CD14-positive monocyte (primary cell): ENCODE measurements around the gene TTLL12. TPM values are rescaled to one million over a fixed set of nuclear protein-coding genes. Genes with fewer than 3 reads are reported as not detected.

ENCODE experiments used
- DNase-seq, 3 donors: peaks; one replicate each; pipeline ENCODE4 v3.0.0-alpha.2; 2011 to 2022
- H2AFZ ChIP-seq: 2 replicates; pipeline ENCODE4 v1.6.0; 2012; ENCODE audit warnings: mild to moderate bottlenecking, low read depth, low read length, inconsistent platforms; ENCODE audit not compliant: insufficient read depth, poor library complexity, severe bottlenecking
- H3K27ac ChIP-seq, 2 donors: 1 replicate in 1 of 2; 2 replicates in 1 of 2; pipeline ENCODE4 v1.5.1; 2012 to 2013; ENCODE audit warnings: low read length in 2 of 2, control low read depth in 1 of 2, inconsistent platforms in 1 of 2, low read depth in 1 of 2, mild to moderate bottlenecking in 1 of 2
- H3K27me3 ChIP-seq, 2 donors: one replicate each; pipeline versions ENCODE4 v1.6.0 to v1.6.1; 2011 to 2013; ENCODE audit warnings: low read length in 2 of 2; ENCODE audit not compliant: control insufficient read depth in 2 of 2, insufficient read depth in 2 of 2
- H3K36me3 ChIP-seq, 2 donors: replicated peaks in 1 of 2; 1 replicate in 1 of 2; 2 replicates in 1 of 2; pipeline versions ENCODE4 v1.5.1 to v1.6.1; 2012 to 2013; ENCODE audit warnings: low read length in 2 of 2, control low read depth in 1 of 2, inconsistent platforms in 1 of 2, mild to moderate bottlenecking in 1 of 2; ENCODE audit not compliant: insufficient read depth in 2 of 2, control insufficient read depth in 1 of 2
- H3K4me1 ChIP-seq, 2 donors: 1 replicate in 1 of 2; 2 replicates in 1 of 2; pipeline versions ENCODE4 v1.5.1 to v1.6.1; 2012 to 2013; ENCODE audit warnings: low read length in 2 of 2, control low read depth in 1 of 2, inconsistent platforms in 1 of 2, mild to moderate bottlenecking in 1 of 2, moderate library complexity in 1 of 2; ENCODE audit not compliant: insufficient read depth in 2 of 2, control insufficient read depth in 1 of 2
- H3K4me2 ChIP-seq: replicated peaks from 2 replicates; pipeline ENCODE3; 2012; ENCODE audit warnings: low read length, moderate library complexity, mild to moderate bottlenecking; ENCODE audit not compliant: poor library complexity, severe bottlenecking; ENCODE audit errors: extremely low read depth
- H3K4me3 ChIP-seq, 3 experiments: fragments of 200-600 bp in 1 of 3; sonication (generic) in 1 of 3; replicated peaks in 1 of 3; 1 replicate in 2 of 3; 2 replicates in 1 of 3; pipeline ENCODE4 v1.5.1; 2011 to 2013; ENCODE audit warnings: low read length in 3 of 3, mild to moderate bottlenecking in 3 of 3, control low read depth in 2 of 3, low read depth in 2 of 3, inconsistent platforms in 1 of 3, moderate library complexity in 1 of 3
- H3K79me2 ChIP-seq: 2 replicates; pipeline ENCODE4 v1.6.0; 2012; ENCODE audit warnings: mild to moderate bottlenecking, control low read depth, inconsistent platforms, low read length, moderate library complexity; ENCODE audit not compliant: insufficient read depth
- H3K9ac ChIP-seq: 2 replicates; pipeline ENCODE4 v1.6.0; 2017; ENCODE audit warnings: low read length, mild to moderate bottlenecking; ENCODE audit not compliant: insufficient read depth, poor library complexity, severe bottlenecking
- H3K9me3 ChIP-seq, 2 donors: replicated peaks in 1 of 2; 1 replicate in 1 of 2; 2 replicates in 1 of 2; pipeline versions ENCODE4 v1.5.1 to v1.6.1; 2012 to 2013; ENCODE audit warnings: low read length in 2 of 2, control low read depth in 1 of 2; ENCODE audit not compliant: control insufficient read depth in 1 of 2, insufficient read depth in 1 of 2
- H4K20me1 ChIP-seq: 2 replicates; pipeline ENCODE4 v1.6.0; 2012; ENCODE audit warnings: mild to moderate bottlenecking, low read length, control low read depth, moderate library complexity; ENCODE audit not compliant: insufficient read depth
- H3K27ac Mint-ChIP-seq, 7 donors: one replicate each; pipeline ENCODE4 v1.8.0; 2020; ENCODE audit warnings: mild to moderate bottlenecking in 7 of 7, mixed read lengths in 7 of 7, moderate library complexity in 6 of 7, inconsistent platforms in 2 of 7
- H3K27me3 Mint-ChIP-seq, 3 donors: one replicate each; pipeline ENCODE4 v1.8.0; 2021 to 2022; ENCODE audit warnings: low read depth in 3 of 3, mild to moderate bottlenecking in 3 of 3, mixed read lengths in 3 of 3, moderate library complexity in 3 of 3, inconsistent platforms in 1 of 3
- H3K36me3 Mint-ChIP-seq, 2 donors: one replicate each; pipeline ENCODE4 v1.8.0; 2020; ENCODE audit warnings: mixed read lengths in 2 of 2, inconsistent platforms in 1 of 2, mild to moderate bottlenecking in 1 of 2
- H3K4me1 Mint-ChIP-seq: one replicate; pipeline ENCODE4 v1.8.0; 2020; ENCODE audit warnings: mild to moderate bottlenecking, mixed read lengths
- H3K4me3 Mint-ChIP-seq, 2 donors: one replicate each; pipeline ENCODE4 v1.8.0; 2020; ENCODE audit warnings: mild to moderate bottlenecking in 2 of 2, mixed read lengths in 2 of 2, moderate library complexity in 1 of 2
- H3K9me3 Mint-ChIP-seq, 7 donors: one replicate each; pipeline ENCODE4 v1.8.0; 2020 to 2022; ENCODE audit warnings: mixed read lengths in 7 of 7, mild to moderate bottlenecking in 6 of 7, moderate library complexity in 6 of 7, inconsistent platforms in 2 of 7
- WGBS: methylation state at CpG from one replicate; pipeline ENCODE4 v1.1.5; 2013; ENCODE audit warnings: missing lambda C conversion rate; ENCODE audit not compliant: insufficient coverage; 5-methylcytosine and 5-hydroxymethylcytosine counted together
- intact Hi-C, 2 donors: fragments of 100-400 bp; cut with micrococcal nuclease; formaldehyde crosslinking; loops; one replicate each; pipeline versions ENCODE4 v1.15.0 to v1.15.1; 2023
- polyA plus RNA-seq, 3 donors: library from polyadenylated mRNA; depleted of rRNA in 1 of 3; unstranded in 2 of 3; stranded (reverse) in 1 of 3; fragments of 300-500 nt in 2 of 3; fragments of >200 nt in 1 of 3; fragmentation: Illumina TruSeq in 2 of 3; gene quantifications; 1 replicate in 2 of 3; 2 replicates in 1 of 3; pipeline ENCODE4 v1.2.3, GENCODE V29; 2012 to 2021
- TF ChIP-seq, protein P1 (sequence below): fragments of 200-600 bp; IDR thresholded peaks from one replicate; pipeline ENCODE4 v1.8.0; 2022; ENCODE audit warnings: antibody characterized with exemption, mild to moderate bottlenecking

TTLL12 gene
- polyA plus RNA-seq, 3 donors, result 9.5 to 16.6 (median 16.5) TPM

DNA sequence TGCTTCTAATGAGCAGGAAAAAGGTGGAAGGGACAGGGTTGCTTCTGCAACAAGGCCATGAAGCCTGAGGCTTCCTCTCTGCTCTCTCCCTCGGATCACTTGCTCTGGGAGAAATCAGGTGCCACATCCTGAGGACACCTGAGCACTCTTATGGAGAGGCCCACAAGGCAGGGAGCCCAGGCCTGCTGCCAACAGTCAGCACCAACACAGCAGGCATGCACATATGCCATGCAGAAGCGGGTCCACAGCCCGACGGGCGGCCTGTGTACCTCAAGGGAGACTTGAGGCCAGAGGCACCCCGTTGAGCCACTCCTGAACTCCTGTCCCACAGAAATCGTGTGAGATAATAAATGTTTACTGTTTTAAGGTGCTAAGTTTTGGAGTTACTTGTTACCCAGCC, 9.5 kb downstream of the TTLL12 start:
- WGBS, result 83% methylated on average over 4 of the region's 7 CpGs
- H3K79me2 ChIP-seq, result no peaks in the 10 kb centered on the region
- H3K27me3 Mint-ChIP-seq, result no peaks in the 10 kb centered on the region
- no peak overlapping the region for H2AFZ ChIP-seq
- peaks cover 43 to 81% of the 10 kb centered on the region in 2 donors for H3K36me3 Mint-ChIP-seq
- no peak overlapping the region for H3K27ac Mint-ChIP-seq
- H3K27me3 ChIP-seq, result no peaks in the 10 kb centered on the region
- DNase-seq, result no peak
- TF ChIP-seq, protein P1, sequence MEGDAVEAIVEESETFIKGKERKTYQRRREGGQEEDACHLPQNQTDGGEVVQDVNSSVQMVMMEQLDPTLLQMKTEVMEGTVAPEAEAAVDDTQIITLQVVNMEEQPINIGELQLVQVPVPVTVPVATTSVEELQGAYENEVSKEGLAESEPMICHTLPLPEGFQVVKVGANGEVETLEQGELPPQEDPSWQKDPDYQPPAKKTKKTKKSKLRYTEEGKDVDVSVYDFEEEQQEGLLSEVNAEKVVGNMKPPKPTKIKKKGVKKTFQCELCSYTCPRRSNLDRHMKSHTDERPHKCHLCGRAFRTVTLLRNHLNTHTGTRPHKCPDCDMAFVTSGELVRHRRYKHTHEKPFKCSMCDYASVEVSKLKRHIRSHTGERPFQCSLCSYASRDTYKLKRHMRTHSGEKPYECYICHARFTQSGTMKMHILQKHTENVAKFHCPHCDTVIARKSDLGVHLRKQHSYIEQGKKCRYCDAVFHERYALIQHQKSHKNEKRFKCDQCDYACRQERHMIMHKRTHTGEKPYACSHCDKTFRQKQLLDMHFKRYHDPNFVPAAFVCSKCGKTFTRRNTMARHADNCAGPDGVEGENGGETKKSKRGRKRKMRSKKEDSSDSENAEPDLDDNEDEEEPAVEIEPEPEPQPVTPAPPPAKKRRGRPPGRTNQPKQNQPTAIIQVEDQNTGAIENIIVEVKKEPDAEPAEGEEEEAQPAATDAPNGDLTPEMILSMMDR, result no peak
- no peak overlapping the region for H3K4me2 ChIP-seq
- intact Hi-C loops, result no loop called here
- H3K9ac ChIP-seq, result no peak overlapping the region
- no peaks in the 10 kb centered on the region for H4K20me1 ChIP-seq
- no peaks in the 10 kb centered on the region for H3K4me1 ChIP-seq
- no peak overlapping the region for H3K4me3 ChIP-seq
- no peak overlapping the region for H3K27ac ChIP-seq
- no peaks in the 10 kb centered on the region for H3K4me1 Mint-ChIP-seq
- H3K9me3 ChIP-seq, result no peaks in the 10 kb centered on the region
- H3K9me3 Mint-ChIP-seq, result peaks cover 0 to 4% (median 0%) of the 10 kb centered on the region in 7 donors
- no peak overlapping the region for H3K4me3 Mint-ChIP-seq
- H3K36me3 ChIP-seq, result peaks cover 63 to 88% of the 10 kb centered on the region in 2 donors

DNA sequence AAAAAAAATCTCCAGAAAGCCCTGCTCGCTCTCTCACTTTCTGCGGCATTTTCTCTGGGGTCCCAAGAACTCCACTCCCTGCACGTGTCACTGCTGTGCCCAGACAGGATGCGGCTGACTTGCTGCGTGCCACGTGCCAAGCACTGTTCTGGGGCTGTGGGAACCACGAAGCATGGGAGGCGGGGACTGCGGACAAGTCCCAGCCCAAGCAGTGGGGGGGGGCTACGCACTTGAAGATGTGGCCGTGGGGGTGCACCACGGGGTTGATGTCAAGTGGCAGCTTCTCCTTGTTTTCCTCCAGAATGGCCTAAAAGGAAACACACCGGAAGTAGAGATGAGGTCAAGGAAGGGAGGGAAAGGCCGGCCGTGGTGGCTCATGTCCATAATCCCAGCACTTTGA, 10.8 kb downstream of the TTLL12 start:
- peaks cover 48 to 86% of the 10 kb centered on the region in 2 donors for H3K36me3 Mint-ChIP-seq
- H3K4me2 ChIP-seq, result no peak overlapping the region
- no peak overlapping the region for H3K4me3 ChIP-seq
- no peak overlapping the region for H3K9ac ChIP-seq
- no peaks in the 10 kb centered on the region for H3K9me3 ChIP-seq
- TF ChIP-seq, protein P1, result no peak
- H3K4me1 ChIP-seq, result no peaks in the 10 kb centered on the region
- no peak overlapping the region for H3K27ac ChIP-seq
- H3K27ac Mint-ChIP-seq, result peak overlapping the region in 1 of 7 donors; percentile 26
- no peaks in the 10 kb centered on the region for H3K79me2 ChIP-seq
- no peak overlapping the region for H3K4me3 Mint-ChIP-seq
- H2AFZ ChIP-seq, result no peak overlapping the region
- peaks cover 69 to 90% of the 10 kb centered on the region in 2 donors for H3K36me3 ChIP-seq
- DNase-seq, result no peak
- H3K27me3 Mint-ChIP-seq, result no peaks in the 10 kb centered on the region
- H3K9me3 Mint-ChIP-seq, result peaks cover 0 to 4% (median 0%) of the 10 kb centered on the region in 7 donors
- H3K27me3 ChIP-seq, result no peaks in the 10 kb centered on the region
- H4K20me1 ChIP-seq, result no peaks in the 10 kb centered on the region
- 76% methylated on average over 10 of the region's 15 CpGs for WGBS
- intact Hi-C loops, result no loop called here
- no peaks in the 10 kb centered on the region for H3K4me1 Mint-ChIP-seq
